H1 (cell line): ENCODE results near the gene PREX1. TPM values are rescaled to one million over a fixed set of nuclear protein-coding genes. Genes with fewer than 3 reads are reported as not detected.

Experiments used
- CTCF ChIA-PET: fragments of 300-600 bp; sonication (Branson Sonifier 250); formaldehyde crosslinking; loops from one replicate; lab custom pipeline; 2021; ENCODE audit not compliant: partially characterized antibody; lab: Charles Lee
- POLR2A ChIA-PET: fragments of 300-600 bp; sonication (Branson Sonifier 250); formaldehyde crosslinking; loops from one replicate; lab custom pipeline; 2021; ENCODE audit warnings: inconsistent platforms; ENCODE audit not compliant: partially characterized antibody; lab: Charles Lee
- DNase-seq, 2 experiments: peaks; one replicate each; pipeline versions ENCODE4 v3.0.0 to v3.0.0-alpha.2; 2010 to 2022; ENCODE audit warnings: low spot score in 2 of 2, low read depth in 1 of 2, mixed read lengths in 1 of 2
- FAIRE-seq: peaks from 2 replicates; lab custom pipeline; 2011; peaks lifted over from hg19 to GRCh38; lab: Jason Lieb, UNC
- H2AFZ ChIP-seq: 2 replicates; pipeline ENCODE4 v1.8.1; 2012; ENCODE audit warnings: low read length, inconsistent platforms
- H2AK5ac ChIP-seq: 2 replicates; pipeline ENCODE4 v1.6.1; 2013; ENCODE audit warnings: low read depth, low read length
- H2BK120ac ChIP-seq: replicated peaks from 2 replicates; pipeline ENCODE3; 2013; ENCODE audit warnings: low read depth, low read length, inconsistent platforms
- H2BK12ac ChIP-seq: 2 replicates; pipeline ENCODE4 v1.6.1; 2013; ENCODE audit warnings: low read depth, low read length
- H2BK15ac ChIP-seq: 2 replicates; pipeline ENCODE4 v1.6.1; 2013; ENCODE audit warnings: low read length
- H2BK20ac ChIP-seq: 2 replicates; pipeline ENCODE4 v1.6.1; 2013; ENCODE audit warnings: low read length
- H2BK5ac ChIP-seq: 2 replicates; pipeline ENCODE4 v1.6.1; 2013; ENCODE audit warnings: low read depth, low read length
- H3K14ac ChIP-seq: 2 replicates; pipeline ENCODE4 v1.6.1; 2013; ENCODE audit warnings: inconsistent platforms; ENCODE audit not compliant: insufficient read length
- H3K18ac ChIP-seq: 2 replicates; pipeline ENCODE4 v1.6.1; 2013; ENCODE audit warnings: low read length; ENCODE audit errors: extremely low read depth
- H3K23ac ChIP-seq: 2 replicates; pipeline ENCODE4 v1.6.1; 2013; ENCODE audit warnings: inconsistent platforms; ENCODE audit not compliant: insufficient read length
- H3K23me2 ChIP-seq: 2 replicates; pipeline ENCODE4 v1.6.1; 2013; ENCODE audit warnings: low read depth, low read length
- H3K27ac ChIP-seq: 2 replicates; pipeline ENCODE4 v1.6.1; 2011; ENCODE audit warnings: low read depth, low read length, inconsistent platforms
- H3K27me3 ChIP-seq, 4 experiments: replicated peaks in 1 of 4; 1 replicate in 1 of 4; 2 replicates in 3 of 4; pipeline versions ENCODE4 v1.6.1 to v1.8.1; 2011 to 2013; ENCODE audit warnings: low read length in 3 of 4, mild to moderate bottlenecking in 3 of 4, inconsistent platforms in 2 of 4, mixed read lengths in 2 of 4, moderate library complexity in 1 of 4; ENCODE audit not compliant: control insufficient read depth in 3 of 4, insufficient read depth in 3 of 4; ENCODE audit errors: extremely low read depth in 1 of 4
- H3K36me3 ChIP-seq, 4 experiments: 2 replicates each; pipeline versions ENCODE4 v1.6.1 to v1.8.1; 2011 to 2013; ENCODE audit warnings: mild to moderate bottlenecking in 4 of 4, low read length in 3 of 4, moderate library complexity in 2 of 4, control low read depth in 1 of 4, inconsistent platforms in 1 of 4; ENCODE audit not compliant: insufficient read depth in 4 of 4, control insufficient read depth in 2 of 4
- H3K4ac ChIP-seq: replicated peaks from 2 replicates; pipeline ENCODE3; 2013; ENCODE audit warnings: low read length, low read depth, mixed read lengths, inconsistent platforms; ENCODE audit not compliant: insufficient read length
- H3K4me1 ChIP-seq, 4 experiments: replicated peaks in 1 of 4; 1 replicate in 1 of 4; 2 replicates in 3 of 4; pipeline versions ENCODE4 v1.6.1 to v1.8.1; 2011 to 2013; ENCODE audit warnings: low read length in 3 of 4, inconsistent platforms in 2 of 4, mixed read lengths in 1 of 4; ENCODE audit not compliant: insufficient read depth in 4 of 4, control insufficient read depth in 3 of 4
- H3K4me2 ChIP-seq, 2 experiments: 2 replicates each; pipeline versions ENCODE4 v1.6.1 to v1.8.1; 2011 to 2013; ENCODE audit warnings: low read depth in 2 of 2, low read length in 2 of 2, control low read depth in 1 of 2, inconsistent platforms in 1 of 2, mild to moderate bottlenecking in 1 of 2; ENCODE audit not compliant: insufficient read depth in 1 of 2
- H3K4me3 ChIP-seq, 4 experiments: fragments of 200-600, 300-600 bp in 1 of 4; sonication (generic), shearing (Covaris generic), sonication (Bioruptor Twin) in 1 of 4; 2 replicates each; pipeline versions ENCODE4 v1.5.1 to v1.8.1; 2011 to 2016; ENCODE audit warnings: low read length in 4 of 4, low read depth in 3 of 4, control low read depth in 2 of 4, inconsistent platforms in 2 of 4, mild to moderate bottlenecking in 2 of 4, mixed read lengths in 1 of 4, moderate library complexity in 1 of 4; ENCODE audit not compliant: insufficient read depth in 2 of 4; ENCODE audit errors: extremely low read depth in 1 of 4
- H3K56ac ChIP-seq: replicated peaks from 2 replicates; pipeline ENCODE3; 2013; ENCODE audit warnings: low read depth, mild to moderate bottlenecking, mixed read lengths, low read length, inconsistent platforms; ENCODE audit not compliant: insufficient read length
- H3K79me1 ChIP-seq: 2 replicates; pipeline ENCODE4 v1.6.1; 2013; ENCODE audit warnings: low read depth, low read length, control low read depth
- H3K79me2 ChIP-seq, 2 experiments: 2 replicates each; pipeline versions ENCODE4 v1.6.1 to v1.8.1; 2012 to 2013; ENCODE audit warnings: low read length in 2 of 2, mild to moderate bottlenecking in 2 of 2, inconsistent platforms in 1 of 2; ENCODE audit not compliant: insufficient read depth in 2 of 2, control insufficient read depth in 1 of 2
- H3K9ac ChIP-seq, 4 experiments: replicated peaks in 1 of 4; 1 replicate in 1 of 4; 2 replicates in 3 of 4; pipeline versions ENCODE4 v1.6.1 to v1.8.1; 2011 to 2013; ENCODE audit warnings: low read depth in 3 of 4, low read length in 3 of 4, control low read depth in 2 of 4, mild to moderate bottlenecking in 2 of 4, moderate library complexity in 2 of 4, inconsistent platforms in 1 of 4; ENCODE audit errors: extremely low read depth in 1 of 4
- H3K9me3 ChIP-seq, 2 experiments: 2 replicates each; pipeline versions ENCODE4 v1.6.1 to v1.8.1; 2012 to 2013; ENCODE audit warnings: mild to moderate bottlenecking in 2 of 2, moderate library complexity in 2 of 2, control low read depth in 1 of 2, inconsistent platforms in 1 of 2, low read depth in 1 of 2, low read length in 1 of 2, mixed read lengths in 1 of 2; ENCODE audit not compliant: insufficient read depth in 2 of 2
- H4K20me1 ChIP-seq, 2 experiments: replicated peaks in 1 of 2; 2 replicates each; pipeline versions ENCODE3 to v1.8.1; 2011 to 2013; ENCODE audit warnings: inconsistent platforms in 2 of 2, low read length in 2 of 2, mild to moderate bottlenecking in 1 of 2; ENCODE audit not compliant: insufficient read depth in 2 of 2, control insufficient read depth in 1 of 2
- H4K5ac ChIP-seq: 2 replicates; pipeline ENCODE4 v1.6.1; 2013; ENCODE audit warnings: low read length, low read depth, mixed read lengths, inconsistent platforms; ENCODE audit not compliant: insufficient read length
- H4K8ac ChIP-seq: 2 replicates; pipeline ENCODE4 v1.8.0; 2013; ENCODE audit warnings: mild to moderate bottlenecking, moderate library complexity, low read length, inconsistent platforms; ENCODE audit not compliant: insufficient read depth; ENCODE audit errors: extremely low read depth
- H4K91ac ChIP-seq: replicated peaks from 2 replicates; pipeline ENCODE3; 2013; ENCODE audit warnings: low read length, mixed read lengths, inconsistent platforms; ENCODE audit not compliant: insufficient read length
- ASH2L ChIP-seq: fragments of 200-600, 300-600 bp; sonication (generic); IDR thresholded peaks from one replicate; pipeline ENCODE4 v1.7.1; 2017; ENCODE audit warnings: low read length
- CBX8 ChIP-seq: fragments of 300-800, 300-1000 bp; sonication (generic); IDR thresholded peaks from 2 replicates; pipeline ENCODE4 v1.7.1; 2016; ENCODE audit warnings: low read depth, low read length, borderline replicate concordance
- CHD2 ChIP-seq: IDR thresholded peaks from 2 replicates; pipeline ENCODE4 v1.6.1; 2012; ENCODE audit warnings: low read length, improper control_type of control experiment
- EZH2 ChIP-seq: fragments of 200-600 bp; sonication (generic); IDR thresholded peaks from 2 replicates; pipeline ENCODE4 v1.7.1; 2012; ENCODE audit warnings: low read depth, mild to moderate bottlenecking, moderate library complexity, low read length, inconsistent platforms; ENCODE audit not compliant: severe bottlenecking
- FOSL1 ChIP-seq: IDR thresholded peaks from 2 replicates; pipeline ENCODE4 v1.6.1; 2011; ENCODE audit warnings: mild to moderate bottlenecking, low read depth, low read length, moderate library complexity; ENCODE audit not compliant: insufficient read depth
- GABPA ChIP-seq: IDR thresholded peaks from 2 replicates; pipeline ENCODE4 v1.6.1; 2011; ENCODE audit warnings: mild to moderate bottlenecking, low read length, moderate library complexity, borderline replicate concordance; ENCODE audit not compliant: insufficient read depth
- JUN ChIP-seq: IDR thresholded peaks from 2 replicates; pipeline ENCODE4 v1.6.1; 2011; ENCODE audit warnings: low read depth, mild to moderate bottlenecking, improper control_type of control experiment, low read length
- TEAD4 ChIP-seq: IDR thresholded peaks from 2 replicates; pipeline ENCODE4 v1.6.1; 2012; ENCODE audit warnings: low read depth, low read length, inconsistent platforms, mixed read lengths
- WGBS, 2 experiments: shearing (Covaris generic) in 1 of 2; methylation state at CpG; one replicate each; pipeline versions ENCODE4 v1.1.6 to v1.1.7; 2013 to 2015; ENCODE audit warnings: low lambda C conversion rate in 2 of 2, mixed read lengths in 2 of 2, inconsistent platforms in 1 of 2, low coverage in 1 of 2, missing lambda C conversion rate in 1 of 2; ENCODE audit not compliant: insufficient replicate concordance in 2 of 2, insufficient coverage in 1 of 2, insufficient read length in 1 of 2; ENCODE audit errors: extremely low coverage in 1 of 2, missing lambda C conversion rate in 1 of 2; 5-methylcytosine and 5-hydroxymethylcytosine counted together
- polyA plus RNA-seq, 7 experiments: library from polyadenylated mRNA; depleted of rRNA in 3 of 7; stranded (reverse) in 5 of 7; unstranded in 2 of 7; fragments of >200 nt in 5 of 7; fragments of 200-250 nt in 2 of 7; gene quantifications; 1 replicate in 5 of 7; 2 replicates in 1 of 7; 4 replicates in 1 of 7; pipeline versions ENCODE4 v1.2.1 to v1.2.3, GENCODE V29; 2011 to 2013; ENCODE audit warnings: missing spikeins in 2 of 7, mixed read lengths in 2 of 7
- total RNA-seq: library from RNA; stranded (reverse); fragmentation: NEBNext Ultra II Directional; extraction: Animal tissue kit (Norgen Biotek cat#: 25700); gene quantifications from 2 replicates; pipeline ENCODE4 v1.2.1, GENCODE V29; 2021
- TF ChIP-seq, protein P1 (sequence below), 3 experiments: IDR thresholded peaks; 1 replicate in 2 of 3; 2 replicates in 1 of 3; pipeline versions ENCODE4 v1.5.1 to v1.6.1; 2011; ENCODE audit warnings: low read length in 3 of 3, mild to moderate bottlenecking in 3 of 3, inconsistent platforms in 2 of 3, low read depth in 1 of 3, moderate library complexity in 1 of 3; ENCODE audit not compliant: insufficient read depth in 1 of 3; ENCODE audit errors: control extremely low read depth in 1 of 3
- TF ChIP-seq, protein P2 (sequence below): IDR thresholded peaks from 2 replicates; pipeline ENCODE4 v1.6.1; 2011; ENCODE audit warnings: low read depth, mild to moderate bottlenecking, low read length; ENCODE audit not compliant: insufficient read depth

PREX1 gene
- total and polyA plus RNA-seq, 2 of the 8 experiments (the other 6 are each of a cell fraction or from before 2014, with no cell fraction given), result 10.7 to 12.8 TPM

DNA sequence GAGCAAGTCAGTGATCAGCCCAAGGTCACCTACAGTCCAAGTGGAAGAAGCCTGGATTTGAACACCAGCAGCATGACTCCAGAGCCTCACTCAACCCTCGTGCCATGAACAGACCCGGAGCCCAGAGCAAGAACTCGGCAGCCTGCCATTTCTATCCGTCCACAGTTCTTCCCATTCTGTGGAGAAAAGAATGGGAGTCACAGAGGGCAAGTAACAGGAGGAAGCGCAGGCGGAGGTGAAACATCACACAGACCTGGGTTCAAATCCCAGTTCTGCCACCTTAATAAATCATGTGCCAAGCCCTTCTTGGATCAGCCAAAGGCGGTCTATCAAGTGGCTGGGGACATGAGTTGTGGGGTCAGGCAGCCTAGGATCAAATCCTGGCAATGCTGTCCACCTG is 4.3 kb downstream of the PREX1 start:
- Histone ChIP-seq H3K36me3 (no peaks in the 10 kb centered on the region), H2BK20ac (no peak overlapping the region), H3K27ac (no peak overlapping the region), H3K56ac (no peak overlapping the region), H3K79me1 (no peaks in the 10 kb centered on the region), H2AFZ (no peak overlapping the region), H3K23me2 (peaks cover 8% of the 10 kb centered on the region; the same call in 1 of the 2 replicates), H2BK15ac (no peak overlapping the region), H2AK5ac (no peak overlapping the region), H3K9ac (no peak overlapping the region), H3K4me2 (no peak overlapping the region), H3K18ac (no peak overlapping the region), H4K8ac (no peak overlapping the region; the same call in 1 of the 2 replicates), H4K5ac (no peak overlapping the region), H2BK12ac (no peak overlapping the region), H3K4ac (no peak overlapping the region), H2BK5ac (no peak overlapping the region), H3K4me1 (peaks cover under 1 to 12% (median 5%) of the 10 kb centered on the region in 4 experiments), H4K20me1 (peaks cover 7 to 10% of the 10 kb centered on the region in 2 experiments), H3K79me2 (peaks cover 0 to 8% of the 10 kb centered on the region in 2 experiments; a peak in 2 of 4 replicates), H2BK120ac (no peak overlapping the region), H3K14ac (no peak overlapping the region), H3K9me3 (no peaks in the 10 kb centered on the region), H3K23ac (no peak overlapping the region), H4K91ac (no peak overlapping the region), H3K27me3 (peaks cover 0 to 30% (median 16%) of the 10 kb centered on the region in 4 experiments; a peak in 6 of 7 replicates), H3K4me3 (no peak overlapping the region)
- DNase-seq, result no peak
- WGBS, 2 experiments, result 85% methylated on average over 7 of the region's 7 CpGs; no CpG with 5 or more reads in 1 of the 2 experiments
- ChIA-PET CTCF (interaction anchor here (0.7 to 1.0 kb wide), 2 partner anchors 141 to 166 kb away, joined by 3 to 4 read pairs; no protein-coding TSS in a partner anchor), POLR2A (interaction anchor here (0.6 to 0.7 kb wide), 2 partner anchors 27 to 31 kb away, joined by 3 to 5 read pairs; no protein-coding TSS in a partner anchor)
- no peak for FAIRE-seq
- TF ChIP-seq TEAD4 (no peak), EZH2 (no peak), CBX8 (no peak), CHD2 (no peak), FOSL1 (no peak), GABPA (no peak), ASH2L (no peak), JUN (no peak)
- TF ChIP-seq, protein P1, sequence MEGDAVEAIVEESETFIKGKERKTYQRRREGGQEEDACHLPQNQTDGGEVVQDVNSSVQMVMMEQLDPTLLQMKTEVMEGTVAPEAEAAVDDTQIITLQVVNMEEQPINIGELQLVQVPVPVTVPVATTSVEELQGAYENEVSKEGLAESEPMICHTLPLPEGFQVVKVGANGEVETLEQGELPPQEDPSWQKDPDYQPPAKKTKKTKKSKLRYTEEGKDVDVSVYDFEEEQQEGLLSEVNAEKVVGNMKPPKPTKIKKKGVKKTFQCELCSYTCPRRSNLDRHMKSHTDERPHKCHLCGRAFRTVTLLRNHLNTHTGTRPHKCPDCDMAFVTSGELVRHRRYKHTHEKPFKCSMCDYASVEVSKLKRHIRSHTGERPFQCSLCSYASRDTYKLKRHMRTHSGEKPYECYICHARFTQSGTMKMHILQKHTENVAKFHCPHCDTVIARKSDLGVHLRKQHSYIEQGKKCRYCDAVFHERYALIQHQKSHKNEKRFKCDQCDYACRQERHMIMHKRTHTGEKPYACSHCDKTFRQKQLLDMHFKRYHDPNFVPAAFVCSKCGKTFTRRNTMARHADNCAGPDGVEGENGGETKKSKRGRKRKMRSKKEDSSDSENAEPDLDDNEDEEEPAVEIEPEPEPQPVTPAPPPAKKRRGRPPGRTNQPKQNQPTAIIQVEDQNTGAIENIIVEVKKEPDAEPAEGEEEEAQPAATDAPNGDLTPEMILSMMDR (IDR thresholded peaks at IDR 0.05; ENCODE audit: control extremely low read depth in 1 of 3, insufficient read depth in 1 of 3, low read depth in 1 of 3, low read length in 3 of 3), result no peak
- TF ChIP-seq, protein P2, sequence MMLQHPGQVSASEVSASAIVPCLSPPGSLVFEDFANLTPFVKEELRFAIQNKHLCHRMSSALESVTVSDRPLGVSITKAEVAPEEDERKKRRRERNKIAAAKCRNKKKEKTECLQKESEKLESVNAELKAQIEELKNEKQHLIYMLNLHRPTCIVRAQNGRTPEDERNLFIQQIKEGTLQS, result no peak
